SKM-1 treated with dmso at 0.1 percent for 144 hours (cell line): ENCODE results near the gene TRAF2.

Experiments
- DNase-seq: peaks from one replicate; lab custom pipeline; 2025; ENCODE audit not compliant: unreplicated experiment; lab: John Stamatoyannopoulos, UW

TRAF2 gene

GRCh38 chr9:136847088-136847825, 39.1 kb upstream of the TRAF2 start:
- DNase-seq, result peak; percentile 40

- DNase-seq, result peak; percentile 78
These were observed 38.4 kb upstream of the TRAF2 start for GRCh38 chr9:136847826-136848392.

GRCh38 chr9:136848393-136849037, 37.8 kb upstream of the TRAF2 start:
- peak; percentile 52 for DNase-seq

GRCh38 chr9:136849038-136849959, 37.0 kb upstream of the TRAF2 start, which contains the start of gene PHPT1:
Gene PHPT1 (plus strand): TSS chr9:136849409. CDS start chr9:136849431, 22 bp downstream.
- peak; percentile 97 for DNase-seq

GRCh38 chr9:136849960-136850865, 36.1 kb upstream of the TRAF2 start:
- DNase-seq, result no peak

- DNase-seq, result no peak
These were observed 35.2 kb upstream of the TRAF2 start for GRCh38 chr9:136850866-136851775.

GRCh38 chr9:136851941-136852663, 34.2 kb upstream of the TRAF2 start, which contains the start of gene MAMDC4:
Gene MAMDC4 (plus strand): TSS chr9:136852346. CDS start chr9:136852417, 71 bp downstream.
- no peak for DNase-seq

GRCh38 chr9:136852664-136853595, 33.4 kb upstream of the TRAF2 start:
- DNase-seq, result no peak

- DNase-seq, result no peak
These were observed 32.7 kb upstream of the TRAF2 start for GRCh38 chr9:136853596-136854112.

- no peak for DNase-seq
These were observed 32.0 kb upstream of the TRAF2 start for GRCh38 chr9:136854113-136854841.

- no peak for DNase-seq
These were observed 31.4 kb upstream of the TRAF2 start for GRCh38 chr9:136854842-136855460.

- DNase-seq, result no peak
These were observed 30.7 kb upstream of the TRAF2 start for GRCh38 chr9:136855461-136856078.

GRCh38 chr9:136856079-136856476, 30.2 kb upstream of the TRAF2 start:
- no peak for DNase-seq

GRCh38 chr9:136856541-136857141, 29.7 kb upstream of the TRAF2 start:
- no peak for DNase-seq

- no peak for DNase-seq
These were observed 29.1 kb upstream of the TRAF2 start for GRCh38 chr9:136857166-136857565.
